ENCODE measurements around the gene RPL15. TPM values are rescaled to one million over a fixed set of nuclear protein-coding genes. Genes with fewer than 3 reads are reported as not detected.

RPL15 gene
- total RNA-seq, 2 experiments from 2014 or later: 2,355 to 2,390 TPM

DNA sequence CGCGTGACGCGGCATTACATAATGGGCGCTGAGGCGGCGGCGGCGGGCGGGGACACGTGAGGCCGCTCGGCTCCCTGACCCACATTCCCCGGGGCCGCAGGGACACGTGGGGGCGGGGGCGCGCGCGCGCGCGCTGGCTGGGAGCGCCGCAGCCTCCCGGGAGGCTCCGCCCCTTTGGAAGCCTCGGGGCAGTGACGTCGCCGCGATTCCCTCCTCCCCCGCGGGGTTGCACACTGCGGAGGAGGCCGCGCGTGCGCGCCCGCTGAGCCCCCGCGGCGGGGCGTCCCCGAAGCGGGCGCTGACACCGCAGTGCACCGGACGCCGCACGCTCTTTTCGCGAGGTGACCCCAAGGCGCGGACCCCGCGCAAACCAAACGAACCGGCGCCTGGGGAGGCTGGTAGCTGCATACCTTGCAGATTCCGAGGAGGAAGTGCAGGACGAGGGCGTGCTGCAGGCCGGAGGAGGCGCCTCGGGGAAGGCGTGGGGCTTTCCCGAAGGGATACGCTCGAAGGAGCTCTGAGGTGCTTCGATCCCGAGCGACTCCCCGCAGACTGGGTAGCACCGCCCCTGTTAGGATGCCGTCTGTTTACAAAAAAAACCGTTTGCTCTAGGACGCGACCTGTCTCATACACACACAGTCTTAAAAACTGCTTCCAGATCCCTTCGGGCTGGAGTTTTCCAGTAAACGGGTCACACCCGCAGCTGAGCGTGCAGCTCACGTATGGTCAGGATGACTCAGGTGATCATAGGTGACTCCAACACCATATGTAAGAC lies 29.2 kb downstream of the RPL15 start:
- H3K4me3 ChIP-seq (ENCODE audit: low read depth, low read length, poor library complexity, severe bottlenecking): peak overlapping the region; percentile 72
- H3K36me3 ChIP-seq (ENCODE audit: insufficient read depth, low read length): no peaks in the 10 kb centered on the region
- H3K4me2 ChIP-seq (ENCODE audit: low read length): peak overlapping the region; percentile 92
- H3K27ac ChIP-seq (ENCODE audit: low read depth, low read length, poor library complexity, severe bottlenecking): peak overlapping the region; percentile 54
- BruUV-seq (replicated peaks): no TSS peak
- peak overlapping the region; percentile 78 for H2AFZ ChIP-seq (ENCODE audit: low read length)
- ChIA-PET POLR2A (interaction anchor here (0.7 to 1.5 kb wide), 4 partner anchors 11 to 29 kb away, joined by 3 to 6 read pairs (median 3); partner anchors contain the start of genes NKIRAS1 and RPL15), CTCF (ENCODE audit: unreplicated experiment) (interaction anchor here (0.6 kb wide), 1 partner anchor 185 kb away, joined by 3 read pairs; no protein-coding TSS in a partner anchor)
- no peaks in the 10 kb centered on the region for H4K20me1 ChIP-seq (ENCODE audit: insufficient read depth, low read length)
- intact Hi-C loops (cut with micrococcal nuclease; ENCODE audit: unreplicated experiment): loop anchor here (1.0 to 10.0 kb wide), 7 partner anchors 29 to 744 kb away; partner anchors contain the start of genes RPL15, UBE2E1 and UBE2E2
- no peak for TF ChIP-seq CTCF (conservative IDR thresholded peaks at IDR 0.05; ENCODE audit: low read length)
- TF ChIP-seq EZH2phosphoT487 (IDR thresholded peaks at IDR 0.05; ENCODE audit: borderline replicate concordance, low read depth, low read length): no peak
- no peaks in the 10 kb centered on the region for H3K9me2 ChIP-seq (ENCODE audit: insufficient read depth, low read length)
- peak; percentile 95 for DNase-seq (ENCODE audit: low spot score)
- H3K9me3 ChIP-seq (ENCODE audit: low read length): no peaks in the 10 kb centered on the region
- peaks cover 37% of the 10 kb centered on the region for H3K4me1 ChIP-seq (ENCODE audit: insufficient read depth, low read length, poor library complexity, severe bottlenecking)
- H3K79me2 ChIP-seq (ENCODE audit: insufficient read depth, low read depth, low read length): peaks cover 9% of the 10 kb centered on the region; the same call in 1 of the 2 replicates

- ChIA-PET POLR2A (interaction anchor here (0.7 kb wide), 1 partner anchor 31 kb away, joined by 3 read pairs; no protein-coding TSS in a partner anchor), CTCF (ENCODE audit: unreplicated experiment) (no interaction called here)
- H3K4me1 ChIP-seq (ENCODE audit: insufficient read depth, low read length, poor library complexity, severe bottlenecking): peaks cover 63% of the 10 kb centered on the region
- no peak for TF ChIP-seq CTCF (conservative IDR thresholded peaks at IDR 0.05; ENCODE audit: low read length)
- no peak for TF ChIP-seq EZH2phosphoT487 (IDR thresholded peaks at IDR 0.05; ENCODE audit: borderline replicate concordance, low read depth, low read length)
- H3K4me2 ChIP-seq (ENCODE audit: low read length): no peak overlapping the region
- BruUV-seq (replicated peaks): no TSS peak
- no peak overlapping the region for H3K4me3 ChIP-seq (ENCODE audit: low read depth, low read length, poor library complexity, severe bottlenecking)
- no peaks in the 10 kb centered on the region for H3K9me2 ChIP-seq (ENCODE audit: insufficient read depth, low read length)
- intact Hi-C loops (cut with micrococcal nuclease; ENCODE audit: unreplicated experiment): loop anchor here (5.0 to 10.0 kb wide), 5 partner anchors 141 to 746 kb away; partner anchors contain the start of genes UBE2E1 and UBE2E2
- H3K79me2 ChIP-seq (ENCODE audit: insufficient read depth, low read depth, low read length): peaks cover 17% of the 10 kb centered on the region; the same call in 1 of the 2 replicates
- H2AFZ ChIP-seq (ENCODE audit: low read length): no peak overlapping the region
- no peak for DNase-seq (ENCODE audit: low spot score)
- H4K20me1 ChIP-seq (ENCODE audit: insufficient read depth, low read length): no peaks in the 10 kb centered on the region
- H3K36me3 ChIP-seq (ENCODE audit: insufficient read depth, low read length): no peaks in the 10 kb centered on the region
- no peaks in the 10 kb centered on the region for H3K9me3 ChIP-seq (ENCODE audit: low read length)
- H3K27ac ChIP-seq (ENCODE audit: low read depth, low read length, poor library complexity, severe bottlenecking): no peak overlapping the region
These were observed 31.8 kb downstream of the RPL15 start for GRCh38 chr3:23948761-23949160.

Measured in OCI-LY7 (cell line).